Endothelial cell of umbilical vein (primary cell): ENCODE results near the gene SCAMP2. TPM values are rescaled to one million over a fixed set of nuclear protein-coding genes. Genes with fewer than 3 reads are reported as not detected.

Experiments
- BruUV-seq: library from RNA; stranded (reverse); fragments of 400-500 nt; replicated peaks from 2 replicates; lab custom pipeline; 2021; lab: Mats Ljungman, UMichigan
- CTCF ChIA-PET: fragments of 300-600, 350-600 bp; sonication (Branson Sonifier 250); formaldehyde crosslinking; loops from one replicate; lab custom pipeline; 2021; ENCODE audit warnings: antibody characterized with exemption, inconsistent platforms; lab: Charles Lee
- POLR2A ChIA-PET: fragments of 300-600, 350-600 bp; sonication (Branson Sonifier 250); formaldehyde crosslinking; loops from one replicate; lab custom pipeline; 2021; ENCODE audit warnings: antibody characterized with exemption, inconsistent platforms; lab: Charles Lee
- DNase-seq: peaks from one replicate; pipeline ENCODE4 v3.0.0-alpha.2; 2011; ENCODE audit warnings: low read depth, low spot score
- FAIRE-seq: peaks from 2 replicates; lab custom pipeline; 2011; peaks lifted over from hg19 to GRCh38; lab: Jason Lieb, UNC
- H2AFZ ChIP-seq: 2 replicates; pipeline ENCODE4 v1.6.0; 2012; ENCODE audit warnings: low read depth, low read length, control low read depth, inconsistent platforms
- H3K27ac ChIP-seq: 2 replicates; pipeline ENCODE4 v1.5.1; 2011; ENCODE audit warnings: low read depth, mild to moderate bottlenecking, control low read depth, low read length, moderate library complexity; ENCODE audit not compliant: insufficient read depth
- H3K27me3 ChIP-seq, 2 experiments: 2 replicates each; pipeline versions ENCODE4 v1.6.0 to v1.6.1; 2011; ENCODE audit warnings: low read length in 2 of 2, mixed read lengths in 1 of 2; ENCODE audit not compliant: control insufficient read depth in 2 of 2, insufficient read depth in 2 of 2
- H3K36me3 ChIP-seq, 2 experiments: 2 replicates in 1 of 2; 3 replicates in 1 of 2; pipeline ENCODE4 v1.5.1; 2011; ENCODE audit warnings: low read length in 2 of 2, mild to moderate bottlenecking in 1 of 2, moderate library complexity in 1 of 2; ENCODE audit not compliant: control insufficient read depth in 2 of 2, insufficient read depth in 2 of 2; ENCODE audit errors: extremely low read depth in 1 of 2
- H3K4me1 ChIP-seq: 3 replicates; pipeline ENCODE4 v1.5.1; 2011; ENCODE audit warnings: mild to moderate bottlenecking, low read length; ENCODE audit not compliant: control insufficient read depth, insufficient read depth; ENCODE audit errors: extremely low read depth
- H3K4me2 ChIP-seq: 2 replicates; pipeline ENCODE4 v1.6.1; 2011; ENCODE audit warnings: low read length, control low read depth, mixed read lengths; ENCODE audit not compliant: insufficient read depth
- H3K4me3 ChIP-seq, 3 experiments: fragments of 200-600 bp in 1 of 3; sonication (generic), shearing (Covaris generic) in 1 of 3; replicated peaks in 1 of 3; 2 replicates each; pipeline ENCODE4 v1.5.1; 2011 to 2016; ENCODE audit warnings: control low read depth in 3 of 3, low read length in 3 of 3, mild to moderate bottlenecking in 2 of 3, inconsistent platforms in 1 of 3, low read depth in 1 of 3, moderate library complexity in 1 of 3; ENCODE audit not compliant: insufficient read depth in 1 of 3
- H3K79me2 ChIP-seq: 2 replicates; pipeline ENCODE4 v1.6.0; 2012; ENCODE audit warnings: low read length, inconsistent platforms; ENCODE audit not compliant: control insufficient read depth, insufficient read depth
- H3K9ac ChIP-seq: replicated peaks from 2 replicates; pipeline ENCODE3; 2011; ENCODE audit warnings: low read length, control low read depth; ENCODE audit not compliant: insufficient read depth; ENCODE audit errors: extremely low read depth
- H3K9me1 ChIP-seq: replicated peaks from 3 replicates; pipeline ENCODE4 v1.6.0; 2011; ENCODE audit warnings: mild to moderate bottlenecking, low read length; ENCODE audit not compliant: control insufficient read depth, insufficient read depth; ENCODE audit errors: extremely low read depth
- H3K9me3 ChIP-seq: replicated peaks from 2 replicates; pipeline ENCODE4 v1.5.1; 2012; ENCODE audit warnings: low read length, inconsistent platforms; ENCODE audit not compliant: control insufficient read depth, insufficient read depth
- H4K20me1 ChIP-seq: replicated peaks from 2 replicates; pipeline ENCODE3; 2011; ENCODE audit warnings: mild to moderate bottlenecking, low read length; ENCODE audit not compliant: control insufficient read depth, insufficient read depth; ENCODE audit errors: extremely low read depth
- EZH2 ChIP-seq: IDR thresholded peaks from 2 replicates; pipeline ENCODE4 v1.6.1; 2012; ENCODE audit warnings: borderline replicate concordance, low read depth, mild to moderate bottlenecking, moderate library complexity, low read length, inconsistent platforms; ENCODE audit not compliant: severe bottlenecking
- FOS ChIP-seq: IDR thresholded peaks from 2 replicates; pipeline ENCODE4 v1.6.1; 2011; ENCODE audit warnings: mild to moderate bottlenecking, low read length, moderate library complexity, borderline replicate concordance; ENCODE audit not compliant: insufficient read depth
- GATA2 ChIP-seq: IDR thresholded peaks from 2 replicates; pipeline ENCODE4 v1.7.0; 2011; ENCODE audit warnings: low read depth, mild to moderate bottlenecking, moderate library complexity, mixed read lengths, low read length; ENCODE audit not compliant: insufficient read length, insufficient read depth
- JUN ChIP-seq: IDR thresholded peaks from 2 replicates; pipeline ENCODE4 v1.6.1; 2011; ENCODE audit warnings: borderline replicate concordance, low read depth; ENCODE audit not compliant: insufficient read length, insufficient read depth
- MYC ChIP-seq: IDR thresholded peaks from one replicate; pipeline ENCODE4 v1.6.1; 2011; ENCODE audit warnings: mild to moderate bottlenecking, low read depth, low read length
- POLR2A ChIP-seq: IDR thresholded peaks from 2 replicates; pipeline ENCODE4 v1.6.1; 2012; ENCODE audit warnings: low read depth, mild to moderate bottlenecking, control low read depth, low read length
- POLR2AphosphoS5 ChIP-seq: IDR thresholded peaks from 2 replicates; pipeline ENCODE4 v1.6.1; 2012; ENCODE audit warnings: low read depth, mild to moderate bottlenecking, control low read depth, low read length, moderate library complexity; ENCODE audit not compliant: insufficient read depth
- dilution Hi-C: fragments of 300-500 bp; cut with MboI; formaldehyde crosslinking; loops from one replicate; pipeline ENCODE4 v1.15.0; 2019; ENCODE audit warnings: low sequenced_read_pairs; ENCODE audit not compliant: extremely low pct_ligation_motif_present
- intact Hi-C: fragments of 100-400 bp; cut with micrococcal nuclease; formaldehyde crosslinking; loops from one replicate; pipeline ENCODE4 v1.10.0; 2022
- polyA plus RNA-seq, 4 experiments: library from polyadenylated mRNA; depleted of rRNA in 3 of 4; stranded (reverse) in 3 of 4; unstranded in 1 of 4; fragments of >200 nt; gene quantifications; 2 replicates each; pipeline versions ENCODE4 v1.2.1 to v1.2.3, GENCODE V29; 2011 to 2012; ENCODE audit warnings: missing spikeins in 1 of 4
- total RNA-seq: library from RNA; stranded (reverse); gene quantifications from 2 replicates; pipeline ENCODE4 v1.2.3, GENCODE V29; 2021
- TF ChIP-seq, protein P1 (sequence below): IDR thresholded peaks from 2 replicates; pipeline ENCODE4 v1.6.1; 2011; ENCODE audit not compliant: insufficient read depth, insufficient read length
- TF ChIP-seq, protein P2 (sequence below), 2 donors: IDR thresholded peaks; 1 replicate in 1 of 2; 2 replicates in 1 of 2; pipeline ENCODE4 v1.5.1; 2011; ENCODE audit warnings: low read length in 2 of 2, mild to moderate bottlenecking in 2 of 2, moderate library complexity in 2 of 2, control low read depth in 1 of 2, inconsistent platforms in 1 of 2, low read depth in 1 of 2; ENCODE audit not compliant: insufficient read depth in 1 of 2; ENCODE audit errors: extremely low read depth in 1 of 2

SCAMP2 gene
- total and polyA plus RNA-seq, 2 donors (not counting 3 experiments of a cell fraction or from before 2014, with no cell fraction given): 67.3 to 256 TPM

DNA sequence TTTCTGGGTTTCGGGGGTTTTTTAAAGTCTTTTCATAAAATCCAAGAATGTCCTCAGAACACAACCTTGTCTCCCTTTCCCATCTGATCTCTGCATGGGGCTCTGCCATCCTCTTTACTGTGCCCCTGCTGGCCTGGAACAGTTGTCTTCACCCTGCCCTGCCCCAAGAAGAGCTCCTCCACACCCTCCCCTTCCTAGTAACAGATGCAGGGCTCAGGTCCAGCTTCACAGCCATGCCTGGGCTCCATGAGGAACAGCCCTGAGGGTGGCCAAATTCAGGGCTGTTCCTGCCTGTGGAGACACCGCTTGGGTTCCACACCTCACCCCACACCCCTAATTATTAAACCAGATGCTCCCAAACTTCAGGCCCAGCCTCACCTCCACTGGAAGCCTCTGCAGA, 17.3 kb downstream of the SCAMP2 start:
- intact Hi-C loops (no loop called here), dilution Hi-C loops (no loop called here)
- POLR2A ChIA-PET: interaction anchor here (0.7 kb wide), 2 partner anchors 43 to 82 kb away, joined by 4 to 5 read pairs; partner anchors contain the start of gene COX5A
- no peak overlapping the region for H3K4me3 ChIP-seq
- no peaks in the 10 kb centered on the region for H3K9me3 ChIP-seq
- no peak for DNase-seq
- H3K79me2 ChIP-seq: peaks cover 8% of the 10 kb centered on the region
- no peak for TF ChIP-seq GATA2
- TF ChIP-seq POLR2A: no peak
- no peak for TF ChIP-seq FOS
- no peak for TF ChIP-seq EZH2
- TF ChIP-seq MYC: no peak
- TF ChIP-seq, protein P1, sequence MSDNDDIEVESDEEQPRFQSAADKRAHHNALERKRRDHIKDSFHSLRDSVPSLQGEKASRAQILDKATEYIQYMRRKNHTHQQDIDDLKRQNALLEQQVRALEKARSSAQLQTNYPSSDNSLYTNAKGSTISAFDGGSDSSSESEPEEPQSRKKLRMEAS: no peak
- TF ChIP-seq POLR2AphosphoS5: no peak
- no peak for TF ChIP-seq JUN
- TF ChIP-seq, protein P2, sequence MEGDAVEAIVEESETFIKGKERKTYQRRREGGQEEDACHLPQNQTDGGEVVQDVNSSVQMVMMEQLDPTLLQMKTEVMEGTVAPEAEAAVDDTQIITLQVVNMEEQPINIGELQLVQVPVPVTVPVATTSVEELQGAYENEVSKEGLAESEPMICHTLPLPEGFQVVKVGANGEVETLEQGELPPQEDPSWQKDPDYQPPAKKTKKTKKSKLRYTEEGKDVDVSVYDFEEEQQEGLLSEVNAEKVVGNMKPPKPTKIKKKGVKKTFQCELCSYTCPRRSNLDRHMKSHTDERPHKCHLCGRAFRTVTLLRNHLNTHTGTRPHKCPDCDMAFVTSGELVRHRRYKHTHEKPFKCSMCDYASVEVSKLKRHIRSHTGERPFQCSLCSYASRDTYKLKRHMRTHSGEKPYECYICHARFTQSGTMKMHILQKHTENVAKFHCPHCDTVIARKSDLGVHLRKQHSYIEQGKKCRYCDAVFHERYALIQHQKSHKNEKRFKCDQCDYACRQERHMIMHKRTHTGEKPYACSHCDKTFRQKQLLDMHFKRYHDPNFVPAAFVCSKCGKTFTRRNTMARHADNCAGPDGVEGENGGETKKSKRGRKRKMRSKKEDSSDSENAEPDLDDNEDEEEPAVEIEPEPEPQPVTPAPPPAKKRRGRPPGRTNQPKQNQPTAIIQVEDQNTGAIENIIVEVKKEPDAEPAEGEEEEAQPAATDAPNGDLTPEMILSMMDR (IDR thresholded peaks at IDR 0.05; ENCODE audit: extremely low read depth in 1 of 2, insufficient read depth in 1 of 2, low read depth in 1 of 2, low read length in 2 of 2): no peak
- no peaks in the 10 kb centered on the region for H3K4me1 ChIP-seq
- no peaks in the 10 kb centered on the region for H3K9me1 ChIP-seq
- peaks cover 6 to 37% of the 10 kb centered on the region in 2 experiments for H3K36me3 ChIP-seq
- no peak overlapping the region for H3K27ac ChIP-seq
- no peak overlapping the region for H3K4me2 ChIP-seq
- H3K9ac ChIP-seq: no peak overlapping the region
- no TSS peak for BruUV-seq
- no peak for FAIRE-seq
- CTCF ChIA-PET: interaction anchor here (1.2 to 3.6 kb wide), 5 partner anchors 12 to 95 kb away, joined by 3 to 14 read pairs (median 6); no protein-coding TSS in a partner anchor
- H4K20me1 ChIP-seq: no peaks in the 10 kb centered on the region
- H3K27me3 ChIP-seq: no peaks in the 10 kb centered on the region
- H2AFZ ChIP-seq: no peak overlapping the region
